Measurements from ENCODE around the gene PPP1R14C.

DNA sequence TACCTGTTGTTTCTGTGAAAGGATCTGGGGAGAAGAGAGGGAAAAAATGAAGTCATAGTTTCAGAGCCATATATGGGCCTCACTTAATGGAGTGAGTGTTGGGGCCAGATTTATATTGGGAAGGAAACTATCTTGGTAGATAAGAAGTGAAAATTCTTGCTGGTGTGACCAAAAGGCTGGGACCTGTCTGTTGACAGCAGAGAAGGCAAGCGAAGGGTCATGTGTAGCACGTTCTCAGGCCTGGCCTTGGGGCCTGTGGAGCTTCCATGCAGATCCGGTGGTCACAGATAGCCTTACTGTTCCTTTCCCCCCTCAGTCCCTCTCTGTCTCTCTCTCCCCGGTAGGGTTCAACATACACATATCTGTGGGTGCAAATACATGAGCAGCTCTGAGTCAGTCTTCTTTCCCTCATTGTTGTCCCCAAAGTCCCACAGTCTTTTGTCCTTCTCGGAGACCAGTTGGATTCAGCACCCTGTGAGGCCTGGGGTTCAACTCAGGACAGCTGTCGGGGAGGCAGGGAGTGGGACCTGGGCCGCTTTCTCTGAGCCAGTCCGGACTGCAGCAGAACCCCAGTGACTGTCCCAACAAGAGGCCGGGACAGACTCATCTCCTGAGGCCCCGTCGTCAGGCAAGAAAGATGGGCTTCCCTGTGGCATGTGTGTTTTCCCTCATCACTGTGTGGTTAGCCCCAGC is 34.6 kb downstream of the PPP1R14C start:
- TF ChIP-seq, protein P1, sequence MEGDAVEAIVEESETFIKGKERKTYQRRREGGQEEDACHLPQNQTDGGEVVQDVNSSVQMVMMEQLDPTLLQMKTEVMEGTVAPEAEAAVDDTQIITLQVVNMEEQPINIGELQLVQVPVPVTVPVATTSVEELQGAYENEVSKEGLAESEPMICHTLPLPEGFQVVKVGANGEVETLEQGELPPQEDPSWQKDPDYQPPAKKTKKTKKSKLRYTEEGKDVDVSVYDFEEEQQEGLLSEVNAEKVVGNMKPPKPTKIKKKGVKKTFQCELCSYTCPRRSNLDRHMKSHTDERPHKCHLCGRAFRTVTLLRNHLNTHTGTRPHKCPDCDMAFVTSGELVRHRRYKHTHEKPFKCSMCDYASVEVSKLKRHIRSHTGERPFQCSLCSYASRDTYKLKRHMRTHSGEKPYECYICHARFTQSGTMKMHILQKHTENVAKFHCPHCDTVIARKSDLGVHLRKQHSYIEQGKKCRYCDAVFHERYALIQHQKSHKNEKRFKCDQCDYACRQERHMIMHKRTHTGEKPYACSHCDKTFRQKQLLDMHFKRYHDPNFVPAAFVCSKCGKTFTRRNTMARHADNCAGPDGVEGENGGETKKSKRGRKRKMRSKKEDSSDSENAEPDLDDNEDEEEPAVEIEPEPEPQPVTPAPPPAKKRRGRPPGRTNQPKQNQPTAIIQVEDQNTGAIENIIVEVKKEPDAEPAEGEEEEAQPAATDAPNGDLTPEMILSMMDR (conservative IDR thresholded peaks at IDR 0.05 in 1 of 2, IDR thresholded peaks at IDR 0.05 in 1 of 2; ENCODE audit: low read depth in 1 of 2, low read length in 2 of 2), result no peak
- no peak for TF ChIP-seq EZH2 (IDR thresholded peaks at IDR 0.05; ENCODE audit: low read length, missing control alignments)

Measured in fibroblast of lung (primary cell).